RPMI7951 (cell line): ENCODE data around the gene DAB2IP. TPM values are rescaled to one million over a fixed set of nuclear protein-coding genes. Genes with fewer than 3 reads are reported as not detected.
"Not testable (repeated sequence)": the region's sequence is repeated elsewhere in the genome, so short reads cannot be mapped to it uniquely, and the experiment has no call there.

Source experiments
- DNase-seq: peaks from one replicate; pipeline ENCODE4 v3.0.0-alpha.2; 2012; ENCODE audit warnings: low read depth
- total RNA-seq: library from RNA; depleted of rRNA; stranded (reverse); fragments of >200 nt; shearing (Covaris generic); gene quantifications from 2 replicates; pipeline ENCODE4 v1.2.3, GENCODE V29; 2014

Gene DAB2IP
- total RNA-seq, 1 experiment from 2014 or later, result 3.8 TPM

DNA sequence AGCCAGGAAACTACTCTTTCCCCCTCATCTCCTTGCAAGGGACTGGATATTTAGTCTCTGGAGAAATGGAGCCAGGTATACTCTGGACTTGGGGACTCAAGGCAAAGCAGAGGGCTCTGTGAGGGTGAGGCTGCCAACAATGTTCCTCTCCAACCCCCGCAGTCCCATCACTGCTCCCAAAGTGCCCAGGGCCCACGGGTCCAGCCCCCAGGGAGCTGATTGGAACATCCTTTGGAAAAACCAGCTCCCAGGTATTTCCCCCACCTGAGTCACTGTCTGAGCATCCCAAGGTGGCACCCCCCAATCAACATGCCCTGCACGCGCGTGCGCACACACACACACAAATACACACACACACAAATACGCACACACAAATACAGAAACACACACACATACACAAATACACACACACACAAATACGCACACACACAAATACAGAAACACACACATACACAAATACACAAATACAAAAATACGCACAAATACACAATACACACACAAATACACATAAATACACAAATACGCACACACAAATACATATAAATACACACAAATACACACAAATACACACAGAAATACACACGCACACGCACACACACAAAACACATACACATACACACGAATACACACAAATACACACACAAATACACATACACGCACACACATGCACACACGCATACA, 137.4 kb downstream of the DAB2IP start:
- no peak for DNase-seq

DNA sequence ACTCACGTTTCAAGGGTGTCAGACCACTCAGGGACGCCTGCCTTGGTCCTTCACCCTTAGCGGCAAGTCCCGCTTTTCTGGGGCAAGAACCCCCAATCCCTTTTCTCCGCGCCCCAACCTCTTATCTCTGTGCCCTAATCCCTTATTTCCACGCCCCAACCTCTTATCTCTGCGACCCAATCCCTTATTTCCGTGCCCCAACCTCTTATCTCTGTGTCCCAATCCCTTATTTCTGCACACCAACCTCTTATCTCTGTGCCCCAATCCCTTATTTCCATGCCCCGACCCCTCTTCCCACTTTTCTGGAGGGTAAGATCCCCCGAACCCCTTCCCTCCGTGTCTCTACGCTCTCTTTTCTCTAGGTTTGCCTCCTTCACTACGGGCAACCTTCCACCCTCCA, 139.4 kb downstream of the DAB2IP start:
- DNase-seq, result no peak

DNA sequence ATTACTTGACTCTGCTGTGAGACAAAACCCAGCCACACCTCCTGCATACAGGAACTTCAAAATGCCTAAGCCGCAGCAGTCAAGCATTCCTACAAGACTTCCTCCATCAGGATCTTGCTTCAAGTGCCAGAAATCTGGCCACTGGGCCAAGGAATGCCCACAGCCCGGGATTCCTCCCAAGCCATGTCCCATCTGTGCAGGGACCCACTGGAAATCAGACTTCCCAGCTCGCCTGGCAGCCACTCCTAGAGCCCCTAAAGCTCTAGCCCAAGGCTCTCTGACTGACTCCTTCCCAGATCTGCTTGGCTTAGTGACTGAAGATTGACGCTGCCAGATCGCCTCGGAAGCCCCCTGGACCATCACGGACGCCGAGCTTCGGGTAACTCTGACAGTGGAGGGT, 141.0 kb downstream of the DAB2IP start:
- not testable (repeated sequence) for DNase-seq

DNA sequence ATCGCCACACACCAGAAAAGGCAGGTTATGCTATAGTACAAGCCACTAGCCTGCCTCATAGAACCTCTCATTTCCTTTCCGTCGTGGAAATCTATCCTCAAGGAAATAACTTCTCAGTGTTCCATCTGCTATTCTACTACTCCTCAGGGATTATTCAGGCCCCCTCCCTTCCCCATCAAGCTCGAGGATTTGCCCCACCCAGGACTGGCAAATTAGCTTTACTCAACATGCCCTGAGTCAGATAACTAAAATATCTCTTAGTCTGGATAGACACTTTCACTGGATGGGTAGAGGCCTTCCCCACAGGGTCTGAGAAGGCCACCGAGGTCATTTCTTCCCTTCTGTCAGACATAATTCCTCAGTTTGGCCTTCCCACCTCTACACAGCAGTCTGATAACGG, 142.9 kb downstream of the DAB2IP start:
- not testable (repeated sequence) for DNase-seq

DNA sequence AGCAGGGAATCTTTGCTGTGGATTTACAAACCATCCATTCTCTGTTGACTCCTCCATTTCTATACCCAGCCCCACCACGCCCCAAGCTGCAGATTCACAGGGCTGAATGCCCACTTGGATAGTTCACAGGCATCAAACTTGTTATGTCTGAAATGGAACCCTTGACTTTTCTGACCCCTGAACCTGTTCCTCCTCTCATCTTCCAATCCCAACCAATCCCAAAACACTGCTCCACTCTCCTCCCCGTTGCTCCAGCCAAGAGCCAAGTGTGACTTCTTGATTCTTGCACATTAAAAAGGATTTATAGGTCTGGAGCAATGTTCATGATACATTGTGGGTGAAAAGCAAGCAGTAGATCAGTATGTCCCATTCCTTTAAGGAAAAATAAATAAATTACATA, 145.6 kb downstream of the DAB2IP start:
- DNase-seq, result no peak

DNA sequence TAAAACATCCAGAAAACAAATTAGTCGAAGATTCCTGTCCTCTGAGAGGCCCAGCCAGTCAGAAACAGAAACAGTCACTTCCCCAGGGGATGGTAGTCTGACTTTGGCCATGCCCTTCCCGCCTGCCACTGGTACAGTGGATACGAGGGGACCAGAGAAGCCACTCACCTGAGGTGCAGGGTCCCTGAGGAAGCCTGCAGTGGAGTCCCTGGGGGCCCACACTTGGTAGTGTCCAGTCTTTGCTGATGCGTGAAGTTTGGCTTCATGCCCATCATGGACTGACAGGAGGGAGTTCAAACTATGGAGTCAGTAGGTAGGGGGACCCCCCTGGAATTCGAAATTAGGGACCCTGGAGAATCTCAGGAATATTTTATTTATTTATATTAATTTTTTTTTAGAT, 147.5 kb downstream of the DAB2IP start:
- no peak for DNase-seq

DNA sequence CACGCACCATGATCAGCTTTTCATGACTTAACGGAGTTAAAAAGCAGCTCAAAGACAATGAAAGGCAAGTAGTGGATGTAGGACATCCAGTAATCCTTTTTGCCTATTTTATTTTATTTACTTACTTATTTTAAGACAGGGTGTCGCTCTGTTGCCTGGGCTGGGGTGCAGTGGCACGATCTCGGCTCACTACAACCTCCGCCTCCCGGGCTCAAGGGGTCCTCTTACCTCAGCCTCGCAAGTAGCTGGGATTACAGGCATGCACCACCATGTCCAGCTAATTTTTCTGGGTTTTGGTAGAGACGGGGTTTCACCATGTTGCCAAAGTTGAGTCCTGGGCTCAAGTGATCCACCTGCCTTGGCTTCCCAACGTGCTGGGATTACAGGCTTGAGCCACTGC, 148.9 kb downstream of the DAB2IP start:
- no peak for DNase-seq

DNA sequence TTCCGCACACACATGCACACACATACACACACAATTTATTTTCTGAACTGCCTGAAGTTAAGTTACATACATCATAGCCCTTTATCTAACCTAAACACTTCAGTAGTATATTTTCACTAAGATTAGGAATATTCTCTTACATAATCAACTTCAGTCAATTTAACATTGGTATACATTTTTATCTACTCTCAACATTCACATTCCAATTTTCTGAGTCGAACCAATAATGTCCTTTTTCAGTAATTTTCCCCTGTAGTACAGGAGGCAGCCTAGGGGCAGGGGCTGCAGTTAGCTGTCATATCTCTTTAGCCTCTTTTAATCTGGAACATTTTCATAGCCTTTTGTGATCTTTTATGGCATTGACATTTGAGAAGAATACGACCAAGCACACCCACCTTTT, 150.1 kb downstream of the DAB2IP start:
- no peak for DNase-seq

DNA sequence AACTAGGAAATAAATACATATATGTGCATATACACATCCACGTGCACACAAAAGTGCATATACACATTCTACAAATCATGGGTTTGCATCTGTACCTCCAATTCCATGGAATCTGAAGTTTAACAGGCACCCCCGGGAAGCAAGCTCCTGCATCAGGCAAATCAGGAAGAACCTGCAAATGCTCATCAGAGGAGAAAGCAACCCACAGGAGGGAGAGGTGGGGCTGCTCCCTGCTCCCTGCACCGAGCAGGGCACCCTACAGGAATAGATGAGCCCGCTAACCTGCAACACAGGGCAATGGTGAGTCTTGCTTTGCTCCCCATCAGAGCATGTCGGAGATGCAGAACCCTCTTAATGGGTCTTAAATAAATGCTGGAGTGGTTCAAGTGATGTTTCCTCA, 151.3 kb downstream of the DAB2IP start:
- DNase-seq, result no peak

DNA sequence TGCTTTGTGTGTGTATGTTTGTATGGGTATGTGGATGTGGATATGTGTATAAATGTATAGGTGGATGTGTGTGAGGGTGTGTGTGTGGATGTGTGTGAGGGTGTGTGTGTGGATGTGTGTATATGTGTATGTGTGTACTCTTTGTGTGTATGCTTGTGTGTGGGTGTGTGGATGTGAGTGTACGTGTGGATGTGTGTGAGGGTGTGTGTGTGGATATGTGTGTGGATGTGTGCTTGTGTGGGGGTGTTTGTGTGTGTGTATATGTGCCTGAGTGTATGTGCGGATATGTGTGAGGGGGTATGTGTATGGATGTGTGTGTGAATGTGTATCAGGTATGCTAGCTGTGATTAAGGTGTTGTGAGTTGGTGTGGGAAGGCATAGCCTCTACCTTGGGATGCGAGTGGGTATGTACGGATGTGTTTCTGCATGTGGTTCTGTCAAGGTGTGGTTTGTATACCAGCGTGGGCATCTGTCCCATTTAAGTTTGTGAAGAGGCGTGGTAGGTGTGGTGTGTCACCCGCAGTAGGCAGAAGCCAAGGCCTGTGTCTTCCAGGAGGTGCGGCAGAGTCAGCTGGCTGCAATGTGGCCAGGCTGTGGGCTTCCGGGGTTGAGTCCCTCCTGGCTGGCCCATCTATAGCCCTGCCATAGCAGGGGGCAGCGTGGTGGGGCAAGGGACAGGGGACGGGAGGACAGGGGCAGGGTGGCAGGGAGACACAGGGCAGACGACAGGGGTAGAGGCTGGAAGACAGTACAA, 155.8 kb downstream of the DAB2IP start:
- DNase-seq, result no peak

DNA sequence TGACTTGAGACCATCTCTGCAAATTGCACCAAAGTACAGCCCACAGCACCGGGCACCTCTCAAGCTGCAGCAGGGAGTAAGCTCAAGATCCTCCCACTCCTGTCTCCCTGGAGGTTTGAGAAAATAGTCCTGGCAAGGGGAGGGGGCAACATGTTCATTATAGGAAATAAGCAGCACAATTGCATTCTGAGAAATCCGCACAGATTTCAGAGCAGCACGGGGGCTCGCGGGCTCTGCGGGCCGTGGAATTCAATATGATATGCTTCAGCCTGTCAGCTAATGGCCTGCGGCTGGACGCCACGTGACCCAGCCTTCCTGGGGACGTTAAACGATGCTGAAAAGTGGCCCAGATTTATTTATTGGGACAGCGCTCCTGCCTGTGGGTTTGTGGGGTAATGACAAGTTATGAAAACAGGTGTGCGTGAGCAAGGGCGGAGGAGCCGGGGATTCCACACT, 156.4 kb downstream of the DAB2IP start:
- no peak for DNase-seq

DNA sequence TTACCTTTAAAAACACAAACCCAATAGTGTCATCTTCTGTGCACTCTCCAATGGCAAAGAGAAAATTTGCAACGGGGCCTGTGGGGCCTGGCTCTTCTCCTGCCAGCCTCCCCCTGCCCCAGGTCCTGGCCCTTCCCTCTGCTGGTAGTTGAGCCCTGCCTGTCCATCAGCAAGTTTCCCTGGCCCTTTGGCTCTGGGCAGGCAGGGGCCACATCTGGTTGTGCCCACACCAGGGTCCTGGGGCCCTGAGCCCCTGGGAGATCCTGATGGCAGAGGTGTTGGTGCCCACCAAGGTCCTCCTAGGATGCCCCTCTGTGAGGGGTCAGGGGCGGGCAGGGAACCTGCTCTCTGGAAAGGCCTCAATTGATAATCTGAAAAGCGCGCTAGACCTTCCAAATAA, 157.3 kb downstream of the DAB2IP start:
- DNase-seq, result no peak

DNA sequence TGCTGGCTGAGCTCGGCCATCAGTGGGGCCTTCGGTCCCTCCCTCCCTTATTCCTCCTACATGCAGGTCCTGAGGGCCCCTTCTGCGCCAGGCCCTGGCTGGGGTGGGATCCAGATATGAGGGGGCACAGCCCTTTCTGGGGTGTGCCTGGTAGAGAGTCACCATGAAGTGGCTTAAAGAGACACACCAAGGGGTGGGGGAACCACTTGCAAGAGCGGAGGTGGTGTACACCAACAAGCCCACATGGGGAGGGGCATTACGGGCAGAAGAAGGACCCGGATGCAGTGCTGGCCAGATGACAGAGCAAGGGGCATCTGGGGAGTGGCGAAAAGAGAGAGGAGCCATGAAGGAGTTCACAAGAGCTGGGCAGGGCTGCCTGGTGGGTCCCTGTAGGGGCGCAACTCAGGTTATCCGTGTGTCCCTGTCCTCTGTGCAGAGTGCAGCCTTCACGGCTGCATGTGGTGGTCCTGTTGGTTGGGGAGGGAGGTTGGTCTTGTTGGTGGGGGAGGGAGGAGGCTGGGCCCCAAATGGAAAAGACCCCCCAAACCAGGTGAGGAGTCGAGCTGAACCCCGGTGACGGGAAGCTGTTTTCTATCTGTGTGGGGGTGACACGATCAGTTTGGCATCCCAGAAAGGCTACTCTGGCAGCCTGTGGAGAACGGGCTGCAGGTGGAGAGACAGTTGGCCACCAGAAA, 158.1 kb downstream of the DAB2IP start:
- DNase-seq, result no peak

DNA sequence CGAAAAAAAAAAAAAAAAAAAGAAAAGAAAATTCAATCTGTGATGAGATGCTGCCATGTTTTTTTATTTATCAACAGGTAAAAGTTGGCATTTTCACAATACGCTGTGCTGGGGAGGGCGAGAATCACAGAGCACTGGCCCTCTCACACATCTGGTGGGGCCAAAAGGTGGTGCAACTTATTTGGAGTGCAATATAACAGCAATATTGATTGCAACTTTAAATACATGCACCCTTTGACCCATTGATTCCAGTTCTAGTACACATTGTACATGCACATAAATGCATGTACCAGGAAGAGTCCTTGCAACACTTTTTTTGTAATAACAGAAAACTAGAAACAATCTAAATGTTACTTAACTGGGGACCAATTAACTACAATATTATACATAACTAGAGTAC, 159.1 kb downstream of the DAB2IP start:
- no peak for DNase-seq

DNA sequence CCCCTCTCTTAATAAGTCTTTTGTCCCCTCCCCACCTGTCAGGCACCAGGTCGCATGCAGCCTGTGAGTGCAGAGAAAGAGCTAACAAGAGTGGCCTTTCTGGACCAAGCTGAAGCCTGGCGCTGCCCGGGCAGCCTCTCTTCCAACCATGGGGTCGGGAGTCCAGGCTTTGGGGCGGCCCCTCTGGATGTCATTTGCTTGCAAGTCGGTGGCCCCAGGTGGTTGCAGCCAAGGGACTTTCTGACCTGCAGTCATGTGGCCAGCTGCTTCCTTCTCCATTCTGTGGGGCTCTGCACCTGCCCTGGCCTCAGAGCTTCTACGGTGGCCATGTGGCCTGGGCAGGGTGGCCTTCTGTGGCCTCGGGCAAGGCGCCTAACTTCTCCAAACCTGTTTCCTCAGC, 159.7 kb downstream of the DAB2IP start:
- DNase-seq, result no peak

DNA sequence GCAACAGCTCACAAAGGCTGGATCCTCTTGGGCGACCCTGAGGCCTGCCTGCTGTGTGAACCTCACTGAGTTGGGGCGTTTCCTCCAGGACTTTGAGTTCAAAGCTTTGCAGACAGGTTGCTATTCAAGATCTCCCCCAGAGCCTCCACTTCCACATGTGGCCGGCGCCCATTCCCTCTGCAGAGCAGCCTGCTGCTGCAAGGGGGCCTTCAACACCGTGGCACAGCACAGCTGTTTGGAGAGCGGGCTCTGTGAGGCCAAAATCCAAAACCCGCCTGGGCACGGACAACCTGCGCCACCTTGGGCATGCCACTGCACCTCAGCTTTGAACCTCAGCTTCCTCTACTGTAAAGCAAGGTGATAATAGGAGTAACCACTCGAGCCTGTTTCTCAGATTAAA, 160.3 kb downstream of the DAB2IP start:
- no peak for DNase-seq

DNA sequence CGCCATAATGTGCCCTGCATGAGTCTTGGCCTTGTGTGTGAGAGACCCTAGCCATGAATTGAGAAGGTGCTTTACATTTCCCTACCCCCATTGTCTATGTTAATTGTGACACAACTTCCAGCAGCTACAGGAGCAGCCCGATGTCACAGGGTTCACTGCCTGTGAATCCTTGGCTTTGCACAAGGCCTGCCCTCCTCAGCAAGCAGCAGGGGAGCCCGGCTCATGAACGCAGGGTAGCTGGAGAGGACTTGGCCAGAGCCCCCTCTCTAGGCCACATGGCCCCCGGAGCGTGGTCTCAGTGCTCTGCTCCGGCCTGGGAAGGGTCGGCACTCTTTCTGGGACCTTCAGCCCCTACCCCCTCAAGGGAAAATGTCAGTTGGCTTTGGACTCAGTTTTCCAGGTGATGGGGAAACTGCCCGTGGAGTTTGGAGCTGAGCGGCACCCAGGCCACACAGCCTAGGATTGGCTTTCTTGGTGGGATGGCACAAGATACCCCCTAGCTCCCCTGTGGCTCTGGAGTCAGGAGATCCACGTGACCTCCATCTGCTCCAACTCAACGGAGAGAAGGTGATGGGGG, 160.8 kb downstream of the DAB2IP start:
- no peak for DNase-seq

DNA sequence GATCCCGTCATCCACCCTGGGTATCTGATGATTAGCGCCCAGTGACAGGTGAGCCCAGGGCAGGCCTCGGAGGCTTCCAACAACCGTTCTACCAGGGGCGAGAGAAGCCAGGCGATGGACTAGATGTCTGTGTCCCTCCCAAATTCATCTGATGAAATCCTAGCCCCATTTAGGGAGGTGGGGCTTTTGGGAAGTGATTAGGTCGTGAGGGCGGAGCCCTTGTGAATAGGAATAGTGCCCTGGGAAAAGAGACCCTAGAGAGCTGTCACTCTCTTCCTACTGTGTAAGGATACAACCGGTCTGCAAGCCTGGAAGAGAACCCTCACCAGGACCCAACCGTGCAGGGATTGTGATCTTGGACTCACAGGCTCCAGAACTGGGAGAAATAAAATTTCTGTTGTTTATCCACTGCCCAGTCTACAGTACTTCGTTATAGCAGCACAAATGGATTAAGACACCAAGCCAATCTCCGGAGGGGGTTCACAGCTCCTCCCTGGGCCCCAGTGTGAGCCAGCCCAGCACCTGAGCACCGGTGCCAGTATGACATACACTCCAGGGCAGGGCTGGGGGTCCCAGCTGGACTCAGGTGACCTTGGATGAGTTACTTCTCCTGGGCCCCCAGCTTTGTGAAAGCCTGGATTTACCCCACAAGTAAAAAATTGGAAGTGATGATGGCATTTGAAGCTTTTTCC, 162.2 kb downstream of the DAB2IP start:
- no peak for DNase-seq

DNA sequence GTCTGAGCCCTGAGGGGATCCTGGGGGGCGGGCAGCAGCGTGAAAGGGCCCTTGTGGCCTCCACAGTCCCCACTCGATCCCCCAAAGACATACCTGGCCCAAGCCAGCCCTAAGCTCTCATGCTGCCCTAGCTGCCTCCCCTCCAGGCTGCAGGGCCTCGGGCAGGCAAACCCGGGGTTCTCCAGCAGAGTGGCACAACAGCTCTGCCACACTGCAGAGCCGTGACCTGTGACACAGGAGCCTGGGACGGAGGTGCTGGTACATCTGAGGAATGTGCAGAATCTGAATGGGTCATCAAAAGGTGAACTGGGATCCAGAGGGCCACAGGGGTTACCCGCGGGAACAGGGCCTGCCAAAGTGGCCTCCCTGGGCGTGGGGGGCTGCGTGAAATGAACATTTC, 163.2 kb downstream of the DAB2IP start:
- no peak for DNase-seq

DNA sequence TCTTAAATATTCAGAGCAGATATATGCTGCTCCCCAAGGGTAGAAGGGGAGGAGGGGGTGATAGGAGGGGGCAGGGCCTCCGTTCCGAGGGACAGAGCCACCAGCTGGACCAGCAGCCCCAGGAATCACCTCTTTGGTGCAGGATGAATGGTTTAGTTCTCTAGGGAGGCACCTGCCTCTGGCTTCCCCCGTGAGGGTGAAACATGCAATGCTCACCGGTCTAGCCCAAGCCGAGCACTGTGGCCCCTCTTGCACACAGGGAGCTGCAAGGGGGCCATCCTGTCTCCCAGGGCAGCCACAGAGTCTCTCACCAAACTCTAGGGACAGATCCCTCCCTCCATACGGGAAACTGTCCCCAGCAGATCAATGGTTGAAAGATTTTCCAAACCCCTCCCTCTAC, 163.7 kb downstream of the DAB2IP start:
- no peak for DNase-seq

DNA sequence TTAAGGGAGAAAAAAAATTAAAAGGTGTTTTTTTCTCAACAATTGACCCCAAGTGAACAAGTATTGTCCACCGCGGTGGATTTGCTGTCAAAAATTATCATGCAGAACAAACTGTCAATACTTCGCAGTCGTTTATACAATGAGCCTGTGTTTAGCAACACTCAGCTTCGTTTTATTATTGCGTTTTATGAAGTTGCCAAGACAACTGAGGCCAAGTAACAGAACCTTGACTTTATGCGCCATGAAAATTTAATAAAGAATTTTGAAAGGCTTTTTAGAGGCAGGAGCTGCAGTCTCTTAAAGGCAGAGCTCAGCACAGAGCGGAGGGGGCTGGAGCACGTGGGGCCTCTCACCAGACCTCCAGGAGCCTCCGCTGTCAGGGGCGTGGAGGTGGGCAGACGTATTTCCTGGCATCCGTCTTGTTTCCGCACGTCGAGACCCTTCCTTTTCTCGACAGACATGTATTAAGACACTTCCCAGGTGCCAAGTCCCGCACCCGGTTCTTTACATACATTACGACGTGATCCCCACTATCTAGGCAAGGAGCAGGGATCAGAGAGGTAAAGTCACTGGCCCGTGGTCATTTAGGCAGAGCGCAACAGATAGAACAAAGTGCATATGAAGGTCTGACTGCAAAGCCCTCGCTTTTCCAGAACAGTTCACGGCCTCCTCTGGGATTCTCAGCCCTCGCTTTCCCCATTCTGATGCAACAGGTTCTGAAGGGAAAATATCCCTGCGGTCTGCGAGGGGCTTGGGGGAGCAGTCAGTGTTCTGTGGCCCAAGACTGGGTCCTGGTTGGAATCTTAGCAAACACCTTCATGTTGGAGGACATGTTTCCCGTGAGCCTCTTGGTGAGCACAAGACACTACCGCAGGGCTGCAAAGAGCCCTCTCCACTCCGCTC, 164.4 kb downstream of the DAB2IP start:
- DNase-seq, result no peak
